Measurements from ENCODE around the gene ULBP2. TPM values are rescaled to one million over a fixed set of nuclear protein-coding genes. Genes with fewer than 3 reads are reported as not detected.
"Not testable (repeated sequence)": the region's sequence is repeated elsewhere in the genome, so short reads cannot be mapped to it uniquely, and the experiment has no call there.

ULBP2 gene
- total RNA-seq, 4 donors from 2014 or later, result 0.21 to 0.34 TPM; not detected in 2

DNA sequence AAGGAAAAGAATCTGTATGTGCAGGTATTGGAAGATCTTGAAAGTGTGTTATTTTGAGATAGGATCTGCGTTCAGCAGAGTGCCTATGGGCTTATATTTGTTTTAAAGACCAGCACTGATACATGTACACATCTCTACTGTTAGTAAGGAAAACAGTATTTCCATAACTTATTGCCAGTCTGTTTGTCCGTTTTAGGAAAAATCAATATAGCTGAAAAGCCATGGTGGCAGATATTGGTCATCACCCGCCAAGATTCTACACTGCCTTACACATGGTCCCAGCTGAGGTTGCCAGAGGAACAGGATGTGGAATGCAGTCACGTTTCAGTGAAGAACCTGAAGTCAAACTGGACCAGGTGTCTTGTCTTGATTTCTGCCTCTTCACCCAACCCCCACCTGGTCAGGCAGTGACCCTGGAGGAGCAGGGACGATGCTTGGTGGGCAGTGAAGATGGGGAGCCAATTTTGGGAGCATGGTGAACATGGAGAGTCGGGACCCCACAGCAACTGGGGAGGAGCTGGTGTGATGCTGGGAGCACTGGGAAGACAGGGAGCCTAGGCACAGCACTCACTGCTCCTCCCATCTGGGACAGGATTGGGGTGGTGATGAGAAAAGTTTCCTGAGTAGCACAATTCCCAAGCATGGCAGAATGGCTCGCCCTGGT, 14.0 kb downstream of the ULBP2 start:
- H3K36me3 ChIP-seq; intact Hi-C loops (cut with DNase I; ENCODE audit: low total_unique reads); H3K9me3 ChIP-seq; H3K27ac ChIP-seq; H3K4me1 ChIP-seq; H3K4me3 ChIP-seq; DNase-seq: not testable (repeated sequence)
- H3K27me3 ChIP-seq, result peaks cover 0 to 31% of the 10 kb centered on the region in 2 donors

DNA sequence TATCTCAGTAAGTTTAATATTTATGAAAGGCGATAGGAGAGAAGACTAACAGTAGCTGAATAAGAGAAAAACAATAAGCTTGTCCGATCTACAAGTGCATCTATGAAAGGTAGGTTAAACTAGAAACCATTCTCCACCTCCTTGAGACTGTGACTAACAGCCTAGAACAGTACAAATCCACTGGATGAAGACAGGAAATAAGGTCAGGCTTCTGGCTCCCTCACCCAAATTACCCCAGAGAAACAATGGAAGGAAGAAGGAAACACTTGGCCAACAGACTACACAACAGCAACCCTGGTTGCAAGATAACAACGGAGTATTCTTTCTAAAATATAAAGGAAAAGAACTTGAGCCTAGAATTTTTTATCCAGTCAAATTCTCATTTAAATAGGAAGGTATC, 16.3 kb downstream of the ULBP2 start:
- H3K36me3 ChIP-seq; H3K4me3 ChIP-seq; H3K27ac ChIP-seq; intact Hi-C loops (cut with DNase I; ENCODE audit: low total_unique reads); DNase-seq; H3K9me3 ChIP-seq; H3K4me1 ChIP-seq: not testable (repeated sequence)
- H3K27me3 ChIP-seq, result peaks cover 0 to 23% of the 10 kb centered on the region in 2 donors

DNA sequence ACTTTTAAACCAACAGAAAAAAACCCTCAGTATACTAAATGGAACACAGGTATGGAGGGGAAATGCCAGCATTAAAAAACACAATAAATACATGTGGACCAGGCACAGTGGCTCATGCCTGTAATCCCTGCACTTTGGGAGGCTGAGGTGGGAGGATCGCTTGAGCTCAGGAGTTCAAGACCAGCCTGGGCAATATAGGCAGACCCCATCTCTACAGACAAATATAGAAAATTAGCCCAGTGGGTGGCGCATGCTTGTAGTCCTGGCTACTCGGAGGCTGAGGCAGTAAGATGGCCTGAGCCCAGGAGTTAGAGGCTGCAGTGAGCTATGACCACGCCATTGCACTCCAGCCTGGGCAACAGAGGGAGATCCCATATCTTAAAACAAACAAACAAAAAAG, 18.0 kb downstream of the ULBP2 start:
- peaks cover 12 to 25% of the 10 kb centered on the region in 2 donors for H3K27me3 ChIP-seq
- H3K4me1 ChIP-seq; H3K4me3 ChIP-seq; H3K27ac ChIP-seq; intact Hi-C loops (cut with DNase I; ENCODE audit: low total_unique reads); H3K9me3 ChIP-seq; H3K36me3 ChIP-seq; DNase-seq: not testable (repeated sequence)

DNA sequence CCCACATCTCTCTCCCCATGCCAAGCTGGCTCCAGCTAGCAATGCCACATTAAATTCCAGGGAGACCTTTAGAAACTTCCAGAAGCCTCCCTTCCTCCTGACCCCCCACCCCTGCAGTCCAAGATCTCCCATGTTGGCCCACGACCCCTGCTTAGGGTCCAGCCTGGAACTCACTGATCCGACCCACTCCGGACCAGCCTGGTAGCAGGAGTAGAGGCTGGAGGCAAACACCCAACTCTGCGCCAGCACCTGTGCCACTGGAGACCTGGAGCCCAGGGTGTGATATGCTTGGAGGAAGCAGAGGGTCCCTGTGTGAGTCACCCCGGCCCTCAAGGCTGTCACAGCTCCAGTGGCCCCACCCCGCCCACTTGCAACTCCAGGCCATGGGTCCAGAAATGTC, 18.7 kb downstream of the ULBP2 start:
- intact Hi-C loops (cut with DNase I; ENCODE audit: low total_unique reads), result no loop called here

DNA sequence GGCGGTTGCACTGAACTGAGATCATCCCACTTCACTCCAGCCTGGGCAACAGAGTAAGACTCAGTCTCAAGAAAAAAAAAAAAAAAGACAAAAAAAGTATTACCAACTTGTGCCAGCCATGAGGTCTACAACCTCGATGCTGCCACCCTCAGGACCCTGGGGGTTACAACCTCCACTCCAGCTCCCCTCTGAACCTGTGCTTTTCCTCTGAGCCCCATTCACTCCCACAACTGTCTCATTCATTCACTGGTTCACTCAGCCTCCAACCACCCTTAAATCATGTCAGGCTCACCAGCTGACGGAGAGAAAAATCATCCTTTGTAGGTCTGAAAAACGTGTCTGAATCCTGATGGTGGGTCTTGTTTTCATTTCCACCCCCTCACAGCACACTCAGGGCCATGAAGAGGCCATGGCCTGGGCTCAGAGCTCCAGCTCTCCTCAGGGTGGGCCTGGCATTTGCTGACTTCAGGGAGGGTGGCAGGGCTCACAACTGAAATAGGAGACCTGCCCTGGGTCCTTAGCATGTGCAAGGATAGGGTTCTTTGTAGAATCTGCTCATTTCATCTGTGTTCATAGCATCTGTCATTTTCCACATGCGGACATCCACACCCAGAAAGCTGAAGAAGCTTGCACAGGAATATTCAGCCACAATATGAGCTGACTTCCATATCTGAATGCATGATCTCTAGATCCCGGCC, 20.1 kb downstream of the ULBP2 start:
- Histone ChIP-seq H3K4me3 (no peak overlapping the region), H3K27ac (no peak overlapping the region), H3K36me3 (no peaks in the 10 kb centered on the region), H3K27me3 (peaks cover 20% of the 10 kb centered on the region in 2 donors), H3K9me3 (no peaks in the 10 kb centered on the region), H3K4me1 (peaks cover 0 to 11% of the 10 kb centered on the region in 2 donors)
- no peak for TF ChIP-seq POLR2A (IDR thresholded peaks at IDR 0.05)
- TF ChIP-seq, protein P1, sequence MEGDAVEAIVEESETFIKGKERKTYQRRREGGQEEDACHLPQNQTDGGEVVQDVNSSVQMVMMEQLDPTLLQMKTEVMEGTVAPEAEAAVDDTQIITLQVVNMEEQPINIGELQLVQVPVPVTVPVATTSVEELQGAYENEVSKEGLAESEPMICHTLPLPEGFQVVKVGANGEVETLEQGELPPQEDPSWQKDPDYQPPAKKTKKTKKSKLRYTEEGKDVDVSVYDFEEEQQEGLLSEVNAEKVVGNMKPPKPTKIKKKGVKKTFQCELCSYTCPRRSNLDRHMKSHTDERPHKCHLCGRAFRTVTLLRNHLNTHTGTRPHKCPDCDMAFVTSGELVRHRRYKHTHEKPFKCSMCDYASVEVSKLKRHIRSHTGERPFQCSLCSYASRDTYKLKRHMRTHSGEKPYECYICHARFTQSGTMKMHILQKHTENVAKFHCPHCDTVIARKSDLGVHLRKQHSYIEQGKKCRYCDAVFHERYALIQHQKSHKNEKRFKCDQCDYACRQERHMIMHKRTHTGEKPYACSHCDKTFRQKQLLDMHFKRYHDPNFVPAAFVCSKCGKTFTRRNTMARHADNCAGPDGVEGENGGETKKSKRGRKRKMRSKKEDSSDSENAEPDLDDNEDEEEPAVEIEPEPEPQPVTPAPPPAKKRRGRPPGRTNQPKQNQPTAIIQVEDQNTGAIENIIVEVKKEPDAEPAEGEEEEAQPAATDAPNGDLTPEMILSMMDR (IDR thresholded peaks at IDR 0.05), result no peak
- DNase-seq, result no peak
- intact Hi-C loops (cut with DNase I; ENCODE audit: low total_unique reads), result no loop called here

More for the DNA sequence above, 18.7 kb downstream of the ULBP2 start:
- no peak for DNase-seq
- Histone ChIP-seq H3K4me3 (no peak overlapping the region), H3K36me3 (no peaks in the 10 kb centered on the region), H3K4me1 (peaks cover 0 to 11% of the 10 kb centered on the region in 2 donors), H3K27me3 (peaks cover 18 to 26% of the 10 kb centered on the region in 2 donors), H3K9me3 (no peaks in the 10 kb centered on the region), H3K27ac (no peak overlapping the region)
- TF ChIP-seq POLR2A (IDR thresholded peaks at IDR 0.05), result no peak
- TF ChIP-seq, protein P1 (IDR thresholded peaks at IDR 0.05), result no peak

DNA sequence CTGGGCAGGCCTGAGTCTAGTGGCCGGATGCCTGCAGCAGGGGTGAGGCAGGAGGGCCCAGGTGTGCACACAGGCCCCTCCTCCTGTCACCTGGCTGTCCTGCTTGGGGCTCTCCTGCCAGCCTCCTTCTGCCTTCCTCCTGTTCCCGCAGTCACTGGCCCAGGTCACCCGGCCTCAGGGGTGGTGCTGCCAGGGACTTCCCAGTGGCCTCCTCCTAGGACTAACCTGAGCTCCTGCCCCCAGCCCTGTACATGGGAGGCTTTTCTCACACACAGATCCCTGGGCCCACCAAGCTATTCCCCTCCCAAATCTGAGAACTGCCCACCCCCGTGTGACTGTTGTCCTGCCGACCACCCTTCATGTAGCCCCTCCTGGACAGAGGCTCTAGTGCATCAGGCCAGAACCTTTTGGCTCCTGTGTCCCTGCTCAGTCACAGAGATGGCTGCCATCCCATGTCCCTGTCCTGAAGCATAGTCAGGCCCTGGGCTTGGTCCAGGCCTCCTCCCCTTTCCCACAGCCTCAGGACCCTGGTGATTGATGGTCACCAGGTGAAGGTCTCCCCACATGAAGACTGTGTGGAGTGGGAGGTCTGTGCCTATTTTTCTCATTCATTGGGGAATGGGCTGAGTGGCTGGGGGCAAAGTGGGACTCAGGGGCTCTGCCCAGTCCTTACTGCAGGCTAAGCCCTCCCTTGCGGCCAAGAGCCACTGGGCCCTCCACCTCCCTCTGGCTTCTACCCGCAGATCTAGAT, 20.8 kb downstream of the ULBP2 start:
- Histone ChIP-seq H3K27ac (no peak overlapping the region), H3K36me3 (no peaks in the 10 kb centered on the region), H3K4me3 (no peak overlapping the region), H3K4me1 (peaks cover 0 to 11% of the 10 kb centered on the region in 2 donors), H3K27me3 (peaks cover 20 to 25% of the 10 kb centered on the region in 2 donors), H3K9me3 (no peaks in the 10 kb centered on the region)
- intact Hi-C loops (cut with DNase I; ENCODE audit: low total_unique reads), result no loop called here
- DNase-seq, result no peak
- TF ChIP-seq POLR2A (IDR thresholded peaks at IDR 0.05), result no peak

DNA sequence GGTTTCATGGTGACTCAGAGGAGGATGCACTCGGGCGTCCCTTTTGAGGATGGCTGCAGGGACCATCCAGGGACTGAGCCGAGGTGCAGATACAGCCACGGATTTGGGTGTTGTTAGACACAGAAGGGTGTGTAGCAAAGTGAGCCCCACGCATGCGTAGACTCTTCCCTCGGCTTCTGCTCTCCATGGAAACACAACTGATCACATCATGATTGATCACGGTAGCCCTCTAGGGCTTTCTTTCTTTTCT, 21.3 kb downstream of the ULBP2 start:
- Histone ChIP-seq H3K4me3 (peak overlapping the region in 1 of 2 donors; percentile 29), H3K27ac (no peak overlapping the region), H3K9me3 (no peaks in the 10 kb centered on the region), H3K27me3 (peaks cover 20 to 25% of the 10 kb centered on the region in 2 donors), H3K4me1 (peaks cover 0 to 11% of the 10 kb centered on the region in 2 donors), H3K36me3 (no peaks in the 10 kb centered on the region)
- intact Hi-C loops (cut with DNase I; ENCODE audit: low total_unique reads), result no loop called here
- TF ChIP-seq, protein P1 (IDR thresholded peaks at IDR 0.05), result no peak
- TF ChIP-seq POLR2A (IDR thresholded peaks at IDR 0.05), result no peak
- DNase-seq, result no peak
